ENCODE data around the gene HORMAD2. TPM values are rescaled to one million over a fixed set of nuclear protein-coding genes. Genes with fewer than 3 reads are reported as not detected.
"Not testable (repeated sequence)": the region's sequence is repeated elsewhere in the genome, so short reads cannot be mapped to it uniquely, and the experiment has no call there.

Gene HORMAD2
- total and polyA plus RNA-seq, 2 donors from 2014 or later = not detected

DNA sequence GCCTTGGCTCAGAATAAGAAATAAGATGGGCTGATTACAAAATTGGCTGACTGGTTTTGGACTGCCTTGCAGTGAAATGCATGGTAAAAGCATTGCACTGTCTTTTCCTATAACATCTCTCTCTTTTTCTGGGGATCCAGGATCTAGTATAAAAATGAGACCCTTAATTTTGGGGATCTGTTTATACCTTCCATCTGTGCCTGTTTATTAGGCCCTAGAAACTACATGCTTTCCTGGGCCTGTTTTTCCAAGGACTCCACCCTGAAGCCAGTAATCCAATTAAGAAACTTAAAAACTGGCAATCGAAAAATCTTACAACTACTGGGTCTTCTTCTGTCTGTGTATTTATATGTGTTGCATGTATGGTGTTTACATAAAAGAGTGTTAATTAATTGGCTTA lies 14.5 kb downstream of the HORMAD2 start:
- Histone ChIP-seq H3K27me3 (ENCODE audit: control insufficient read depth, insufficient read depth, low read length) (no peaks in the 10 kb centered on the region), H3K4me3 (ENCODE audit: low read length in 3 of 3) (no peak overlapping the region), H3K9me3 (ENCODE audit: control insufficient read depth in 2 of 3, insufficient read depth in 1 of 3, low read length in 3 of 3) (no peaks in the 10 kb centered on the region), H3K9ac (ENCODE audit: low read length in 3 of 3) (no peak overlapping the region), H3K36me3 (ENCODE audit: control insufficient read depth in 2 of 3, insufficient read depth in 3 of 3, low read length in 3 of 3) (no peaks in the 10 kb centered on the region), H3K4me1 (ENCODE audit: control insufficient read depth in 2 of 3, insufficient read depth in 2 of 3, low read depth in 1 of 3, low read length in 3 of 3) (no peaks in the 10 kb centered on the region), H3K27ac (ENCODE audit: low read depth in 2 of 2, low read length in 2 of 2) (no peak overlapping the region)
- intact Hi-C loops (cut with DNase I) = no loop called here
- DNase-seq (no peak), FAIRE-seq (no peak)
- TF ChIP-seq, protein P1, sequence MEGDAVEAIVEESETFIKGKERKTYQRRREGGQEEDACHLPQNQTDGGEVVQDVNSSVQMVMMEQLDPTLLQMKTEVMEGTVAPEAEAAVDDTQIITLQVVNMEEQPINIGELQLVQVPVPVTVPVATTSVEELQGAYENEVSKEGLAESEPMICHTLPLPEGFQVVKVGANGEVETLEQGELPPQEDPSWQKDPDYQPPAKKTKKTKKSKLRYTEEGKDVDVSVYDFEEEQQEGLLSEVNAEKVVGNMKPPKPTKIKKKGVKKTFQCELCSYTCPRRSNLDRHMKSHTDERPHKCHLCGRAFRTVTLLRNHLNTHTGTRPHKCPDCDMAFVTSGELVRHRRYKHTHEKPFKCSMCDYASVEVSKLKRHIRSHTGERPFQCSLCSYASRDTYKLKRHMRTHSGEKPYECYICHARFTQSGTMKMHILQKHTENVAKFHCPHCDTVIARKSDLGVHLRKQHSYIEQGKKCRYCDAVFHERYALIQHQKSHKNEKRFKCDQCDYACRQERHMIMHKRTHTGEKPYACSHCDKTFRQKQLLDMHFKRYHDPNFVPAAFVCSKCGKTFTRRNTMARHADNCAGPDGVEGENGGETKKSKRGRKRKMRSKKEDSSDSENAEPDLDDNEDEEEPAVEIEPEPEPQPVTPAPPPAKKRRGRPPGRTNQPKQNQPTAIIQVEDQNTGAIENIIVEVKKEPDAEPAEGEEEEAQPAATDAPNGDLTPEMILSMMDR (IDR thresholded peaks at IDR 0.05; ENCODE audit: borderline replicate concordance, extremely low read depth, insufficient read depth) = no peak

DNA sequence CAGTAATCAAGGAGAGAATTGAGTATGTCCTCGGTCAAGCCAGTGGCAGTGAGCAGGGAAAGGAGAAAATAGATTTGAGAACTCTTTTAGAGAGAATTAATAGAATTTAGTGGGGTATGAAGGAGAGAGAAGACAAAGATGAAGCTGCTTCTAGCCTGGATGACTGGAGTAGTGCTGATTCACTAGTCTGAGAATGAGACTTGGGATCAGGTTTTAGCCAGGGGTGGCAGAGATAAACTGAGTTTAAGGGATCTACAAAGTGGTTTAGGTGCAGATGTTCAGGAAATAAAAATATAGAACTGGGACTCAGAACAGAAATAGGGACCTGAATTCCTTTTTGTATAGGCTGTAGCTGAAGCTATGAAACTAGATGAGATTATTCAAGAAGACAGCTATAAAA lies 17.6 kb downstream of the HORMAD2 start:
- Histone ChIP-seq H3K9ac (ENCODE audit: low read length in 3 of 3) (no peak overlapping the region), H3K27me3 (ENCODE audit: control insufficient read depth, insufficient read depth, low read length) (no peaks in the 10 kb centered on the region), H3K4me3 (ENCODE audit: low read length in 3 of 3) (no peak overlapping the region), H3K36me3 (ENCODE audit: control insufficient read depth in 2 of 3, insufficient read depth in 3 of 3, low read length in 3 of 3) (no peaks in the 10 kb centered on the region), H3K27ac (ENCODE audit: low read depth in 2 of 2, low read length in 2 of 2) (no peak overlapping the region), H3K4me1 (ENCODE audit: control insufficient read depth in 2 of 3, insufficient read depth in 2 of 3, low read depth in 1 of 3, low read length in 3 of 3) (no peaks in the 10 kb centered on the region), H3K9me3 (ENCODE audit: control insufficient read depth in 2 of 3, insufficient read depth in 1 of 3, low read length in 3 of 3) (no peaks in the 10 kb centered on the region)
- FAIRE-seq (no peak), DNase-seq (no peak)
- TF ChIP-seq, protein P1 (IDR thresholded peaks at IDR 0.05; ENCODE audit: borderline replicate concordance, extremely low read depth, insufficient read depth) = no peak
- intact Hi-C loops (cut with DNase I) = no loop called here

DNA sequence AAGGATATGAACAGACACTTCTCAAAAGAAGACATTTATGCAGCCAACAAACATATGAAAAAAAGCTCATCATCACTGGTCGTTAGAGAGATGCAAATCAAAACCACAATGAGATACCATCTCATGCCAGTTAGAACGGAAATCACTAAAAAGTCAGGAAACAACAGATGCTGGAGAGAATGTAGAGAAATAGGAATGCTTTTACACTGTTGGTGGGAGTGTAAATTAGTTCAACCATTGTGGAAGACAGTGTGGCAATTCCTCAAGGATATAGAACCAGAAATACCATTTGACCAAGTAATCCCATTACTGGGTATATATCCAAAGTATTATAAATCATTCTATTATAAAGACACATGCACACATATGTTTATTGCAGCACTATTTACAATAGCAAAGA lies 20.5 kb downstream of the HORMAD2 start:
- intact Hi-C loops (cut with DNase I); FAIRE-seq; H3K9me3 ChIP-seq (ENCODE audit: control insufficient read depth in 2 of 3, insufficient read depth in 1 of 3, low read length in 3 of 3); H3K4me1 ChIP-seq (ENCODE audit: control insufficient read depth in 2 of 3, insufficient read depth in 2 of 3, low read depth in 1 of 3, low read length in 3 of 3); H3K27ac ChIP-seq (ENCODE audit: low read depth in 2 of 2, low read length in 2 of 2); DNase-seq; H3K9ac ChIP-seq (ENCODE audit: low read length in 3 of 3); H3K36me3 ChIP-seq (ENCODE audit: control insufficient read depth in 2 of 3, insufficient read depth in 3 of 3, low read length in 3 of 3); H3K4me3 ChIP-seq (ENCODE audit: low read length in 3 of 3); H3K27me3 ChIP-seq (ENCODE audit: control insufficient read depth, insufficient read depth, low read length): not testable (repeated sequence)

DNA sequence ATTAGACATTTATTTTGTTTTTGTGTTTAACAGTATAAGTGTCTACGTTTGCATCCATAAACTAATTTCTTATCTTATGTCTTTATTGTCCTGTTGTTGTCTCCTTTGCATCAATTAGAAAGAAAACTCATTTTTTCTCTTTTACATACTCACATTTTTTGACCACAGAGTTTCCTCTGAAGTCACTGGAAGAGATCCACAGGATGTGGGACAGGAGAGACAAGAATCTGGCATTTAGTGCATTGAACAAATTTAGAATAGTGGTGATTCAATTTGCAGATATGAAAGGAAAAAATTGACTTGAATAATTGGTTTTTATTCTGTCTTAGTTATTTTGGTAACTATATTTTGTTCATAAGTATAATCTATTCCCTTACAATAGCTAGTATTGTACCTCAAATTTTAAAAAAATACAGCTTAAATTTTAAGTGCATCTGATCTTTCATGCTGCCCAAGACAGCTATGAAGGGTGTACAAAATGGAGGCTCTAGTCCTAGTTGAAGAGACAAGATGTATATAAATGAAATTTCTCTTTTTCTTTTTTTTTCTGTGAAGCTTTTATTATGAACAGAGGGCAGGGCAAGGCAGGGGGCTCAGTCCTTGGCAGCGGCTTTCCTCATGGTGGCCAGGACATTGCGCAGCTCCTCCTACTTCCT lies 24.4 kb downstream of the HORMAD2 start:
- H3K27me3 ChIP-seq (ENCODE audit: control insufficient read depth, insufficient read depth, low read length) = no peaks in the 10 kb centered on the region
- TF ChIP-seq, protein P1 (IDR thresholded peaks at IDR 0.05; ENCODE audit: borderline replicate concordance, extremely low read depth, insufficient read depth) = no peak
- FAIRE-seq (no peak), DNase-seq (no peak)
- no peaks in the 10 kb centered on the region for H3K36me3 ChIP-seq (ENCODE audit: control insufficient read depth in 2 of 3, insufficient read depth in 3 of 3, low read length in 3 of 3)
- intact Hi-C loops (cut with DNase I) = no loop called here
- H3K9me3 ChIP-seq (ENCODE audit: control insufficient read depth in 2 of 3, insufficient read depth in 1 of 3, low read length in 3 of 3) = no peaks in the 10 kb centered on the region
- H3K9ac ChIP-seq (ENCODE audit: low read length in 3 of 3) = no peak overlapping the region
- H3K4me1 ChIP-seq (ENCODE audit: control insufficient read depth in 2 of 3, insufficient read depth in 2 of 3, low read depth in 1 of 3, low read length in 3 of 3) = no peaks in the 10 kb centered on the region
- no peak overlapping the region for H3K4me3 ChIP-seq (ENCODE audit: low read length in 3 of 3)
- H3K27ac ChIP-seq (ENCODE audit: low read depth in 2 of 2, low read length in 2 of 2) = no peak overlapping the region
